ENCODE measurements around the gene TMEM205. TPM values are rescaled to one million over a fixed set of nuclear protein-coding genes. Genes with fewer than 3 reads are reported as not detected.
"Not testable (repeated sequence)": the region's sequence is repeated elsewhere in the genome, so short reads cannot be mapped to it uniquely, and the experiment has no call there.

Gene TMEM205
- total RNA-seq, 2 experiments from 2014 or later: 32.6 to 35.1 TPM

GRCh38 chr19:11365557-11366117 is 19.6 kb upstream of the TMEM205 start:
- POLR2A ChIA-PET: no interaction called here
- no peaks in the 10 kb centered on the region for H3K27me3 Mint-ChIP-seq
- peaks cover 3% of the 10 kb centered on the region for H3K36me3 Mint-ChIP-seq (ENCODE audit: low read depth)
- H3K4me3 Mint-ChIP-seq: no peak overlapping the region
- no peak overlapping the region for H3K27ac Mint-ChIP-seq
- no peak for DNase-seq
- no peaks in the 10 kb centered on the region for H3K9me3 Mint-ChIP-seq
- CTCF ChIA-PET: no interaction called here
- no peaks in the 10 kb centered on the region for H3K4me1 Mint-ChIP-seq

GRCh38 chr19:11364935-11365334 is 18.9 kb upstream of the TMEM205 start:
- Mint-ChIP-seq H3K9me3 (no peaks in the 10 kb centered on the region), H3K27me3 (no peaks in the 10 kb centered on the region), H3K27ac (no peak overlapping the region), H3K4me1 (no peaks in the 10 kb centered on the region), H3K4me3 (no peak overlapping the region), H3K36me3 (ENCODE audit: low read depth) (peaks cover 3% of the 10 kb centered on the region)
- no peak for DNase-seq
- ChIA-PET POLR2A (no interaction called here), CTCF (no interaction called here)

GRCh38 chr19:11364296-11364904 is 18.3 kb upstream of the TMEM205 start:
- DNase-seq: no peak
- Mint-ChIP-seq H3K27ac (no peak overlapping the region), H3K27me3 (no peaks in the 10 kb centered on the region), H3K36me3 (ENCODE audit: low read depth) (peaks cover 3% of the 10 kb centered on the region), H3K4me1 (no peaks in the 10 kb centered on the region), H3K9me3 (no peaks in the 10 kb centered on the region), H3K4me3 (no peak overlapping the region)
- CTCF ChIA-PET: no interaction called here
- POLR2A ChIA-PET: no interaction called here

- POLR2A ChIA-PET: no interaction called here
- H3K27me3 Mint-ChIP-seq: no peaks in the 10 kb centered on the region
These were observed 17.8 kb upstream of the TMEM205 start for GRCh38 chr19:11363881-11364280.

GRCh38 chr19:11361771-11362731 is 16.0 kb upstream of the TMEM205 start:
- H3K4me3 Mint-ChIP-seq: no peak overlapping the region
- POLR2A ChIA-PET: interaction anchor here (0.7 kb wide), 1 partner anchor 1277 kb away, joined by 3 read pairs; no protein-coding TSS in a partner anchor
- no peaks in the 10 kb centered on the region for H3K36me3 Mint-ChIP-seq (ENCODE audit: low read depth)

More at GRCh38 chr19:11363881-11364280, 17.8 kb upstream of the TMEM205 start:
- CTCF ChIA-PET: interaction anchor here (0.9 kb wide), 1 partner anchor 17 kb away, joined by 3 read pairs; no protein-coding TSS in a partner anchor
- no peaks in the 10 kb centered on the region for H3K9me3 Mint-ChIP-seq
- H3K4me1 Mint-ChIP-seq: no peaks in the 10 kb centered on the region
- no peak overlapping the region for H3K4me3 Mint-ChIP-seq
- no peak for DNase-seq
- H3K27ac Mint-ChIP-seq: no peak overlapping the region
- no peaks in the 10 kb centered on the region for H3K36me3 Mint-ChIP-seq (ENCODE audit: low read depth)

GRCh38 chr19:11361037-11361770 is 15.1 kb upstream of the TMEM205 start:
- Mint-ChIP-seq H3K27ac (no peak overlapping the region), H3K36me3 (ENCODE audit: low read depth) (no peaks in the 10 kb centered on the region), H3K4me1 (peaks cover 2% of the 10 kb centered on the region), H3K27me3 (peaks cover 3% of the 10 kb centered on the region), H3K9me3 (no peaks in the 10 kb centered on the region), H3K4me3 (no peak overlapping the region)
- no peak for DNase-seq
- POLR2A ChIA-PET: interaction anchor here (0.7 to 1.8 kb wide), 3 partner anchors 14 to 1277 kb away, joined by 3 to 5 read pairs (median 3); partner anchors contain the start of gene SWSAP1
- CTCF ChIA-PET: interaction anchor here (1.1 kb wide), 1 partner anchor 121 kb away, joined by 3 read pairs; no protein-coding TSS in a partner anchor

More at GRCh38 chr19:11361771-11362731, 16.0 kb upstream of the TMEM205 start:
- CTCF ChIA-PET: interaction anchor here (1.1 kb wide), 1 partner anchor 120 kb away, joined by 3 read pairs; no protein-coding TSS in a partner anchor
- no peak for DNase-seq
- no peaks in the 10 kb centered on the region for H3K9me3 Mint-ChIP-seq
- H3K4me1 Mint-ChIP-seq: no peaks in the 10 kb centered on the region
- H3K27me3 Mint-ChIP-seq: no peaks in the 10 kb centered on the region
- no peak overlapping the region for H3K27ac Mint-ChIP-seq

GRCh38 chr19:11359421-11359820 is 13.4 kb upstream of the TMEM205 start:
- ChIA-PET CTCF (interaction anchor here (0.7 kb wide), 1 partner anchor 123 kb away, joined by 3 read pairs; no protein-coding TSS in a partner anchor), POLR2A (interaction anchor here (1.8 kb wide), 1 partner anchor 16 kb away, joined by 5 read pairs; the partner anchor contains the start of gene SWSAP1)
- no peak overlapping the region for H3K27ac Mint-ChIP-seq
- H3K4me3 Mint-ChIP-seq: no peak overlapping the region
- DNase-seq: no peak
- H3K36me3 Mint-ChIP-seq (ENCODE audit: low read depth): no peaks in the 10 kb centered on the region
- peaks cover 9% of the 10 kb centered on the region for H3K27me3 Mint-ChIP-seq
- no peaks in the 10 kb centered on the region for H3K9me3 Mint-ChIP-seq
- H3K4me1 Mint-ChIP-seq: peaks cover 8% of the 10 kb centered on the region

DNA sequence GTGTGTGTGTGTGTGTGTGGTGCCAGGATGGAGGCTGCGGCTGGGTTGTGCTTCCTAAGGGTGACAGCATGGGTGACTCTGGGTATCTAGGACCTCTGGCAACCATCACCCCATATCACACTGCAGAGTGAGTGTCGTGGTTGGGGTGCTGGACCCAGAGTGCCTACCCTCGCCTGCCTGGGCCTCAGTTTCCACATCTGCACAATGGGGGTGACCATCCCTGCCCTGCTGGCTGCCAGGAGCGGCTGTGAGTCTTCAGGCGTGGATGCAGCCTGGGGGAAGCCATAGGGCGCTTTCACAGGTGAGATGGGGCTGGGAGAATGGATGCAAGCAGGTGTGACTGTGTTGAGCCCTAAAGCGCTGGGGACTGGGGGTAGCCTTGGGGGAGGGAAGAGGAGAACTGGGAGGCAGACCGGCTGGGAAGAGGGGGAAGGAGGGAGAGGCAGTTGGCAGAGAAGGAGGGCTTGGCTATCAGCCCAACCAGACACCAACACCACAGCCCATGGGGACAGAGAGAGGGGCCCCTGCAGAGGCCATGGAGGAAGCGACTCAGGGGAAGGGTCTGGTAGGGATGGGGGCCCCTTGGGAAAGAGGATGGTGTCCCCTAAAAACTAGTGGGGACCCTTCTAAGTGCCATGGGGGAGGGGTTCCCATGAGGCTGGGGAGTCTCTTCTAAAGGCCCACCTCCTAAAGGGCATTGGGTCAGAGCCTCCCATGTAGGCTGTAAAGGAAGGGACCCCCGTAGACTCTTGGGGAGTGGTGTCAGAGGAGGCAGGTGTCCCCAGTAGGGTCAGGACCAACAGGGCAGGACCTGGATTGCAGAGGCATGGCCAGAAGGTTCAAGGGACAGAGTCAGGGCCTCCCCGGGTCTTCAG is 10.8 kb upstream of the TMEM205 start:
- H3K9me3 Mint-ChIP-seq: no peaks in the 10 kb centered on the region
- peaks cover 9% of the 10 kb centered on the region for H3K27me3 Mint-ChIP-seq
- CTCF ChIA-PET: no interaction called here
- peaks cover 8% of the 10 kb centered on the region for H3K4me1 Mint-ChIP-seq
- no peak overlapping the region for H3K27ac Mint-ChIP-seq
- no peak overlapping the region for H3K4me3 Mint-ChIP-seq
- H3K36me3 Mint-ChIP-seq (ENCODE audit: low read depth): no peaks in the 10 kb centered on the region
- no peak for DNase-seq
- POLR2A ChIA-PET: no interaction called here

DNA sequence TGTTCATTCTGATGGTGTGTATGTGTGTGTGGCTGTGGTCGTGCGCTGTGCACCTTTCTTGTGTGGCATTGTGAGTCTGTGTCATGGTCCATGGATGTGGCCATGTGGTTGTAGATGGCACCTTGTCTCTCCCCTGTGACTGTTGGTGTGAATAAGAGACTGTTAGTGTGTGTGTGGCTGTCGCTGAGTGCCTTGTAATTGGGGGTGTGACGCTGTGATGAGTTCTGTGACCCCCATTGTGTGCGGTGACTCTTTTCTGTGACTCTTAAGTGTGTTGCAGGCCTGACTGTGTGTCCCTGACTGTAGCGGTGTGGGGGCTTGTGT is 10.0 kb upstream of the TMEM205 start:
- Mint-ChIP-seq H3K27me3 (peaks cover 9% of the 10 kb centered on the region), H3K4me1 (peaks cover 8% of the 10 kb centered on the region), H3K27ac (no peak overlapping the region), H3K9me3 (no peaks in the 10 kb centered on the region), H3K36me3 (ENCODE audit: low read depth) (no peaks in the 10 kb centered on the region), H3K4me3 (peak overlapping the region; percentile 50)
- no peak for DNase-seq
- POLR2A ChIA-PET: no interaction called here
- CTCF ChIA-PET: no interaction called here

DNA sequence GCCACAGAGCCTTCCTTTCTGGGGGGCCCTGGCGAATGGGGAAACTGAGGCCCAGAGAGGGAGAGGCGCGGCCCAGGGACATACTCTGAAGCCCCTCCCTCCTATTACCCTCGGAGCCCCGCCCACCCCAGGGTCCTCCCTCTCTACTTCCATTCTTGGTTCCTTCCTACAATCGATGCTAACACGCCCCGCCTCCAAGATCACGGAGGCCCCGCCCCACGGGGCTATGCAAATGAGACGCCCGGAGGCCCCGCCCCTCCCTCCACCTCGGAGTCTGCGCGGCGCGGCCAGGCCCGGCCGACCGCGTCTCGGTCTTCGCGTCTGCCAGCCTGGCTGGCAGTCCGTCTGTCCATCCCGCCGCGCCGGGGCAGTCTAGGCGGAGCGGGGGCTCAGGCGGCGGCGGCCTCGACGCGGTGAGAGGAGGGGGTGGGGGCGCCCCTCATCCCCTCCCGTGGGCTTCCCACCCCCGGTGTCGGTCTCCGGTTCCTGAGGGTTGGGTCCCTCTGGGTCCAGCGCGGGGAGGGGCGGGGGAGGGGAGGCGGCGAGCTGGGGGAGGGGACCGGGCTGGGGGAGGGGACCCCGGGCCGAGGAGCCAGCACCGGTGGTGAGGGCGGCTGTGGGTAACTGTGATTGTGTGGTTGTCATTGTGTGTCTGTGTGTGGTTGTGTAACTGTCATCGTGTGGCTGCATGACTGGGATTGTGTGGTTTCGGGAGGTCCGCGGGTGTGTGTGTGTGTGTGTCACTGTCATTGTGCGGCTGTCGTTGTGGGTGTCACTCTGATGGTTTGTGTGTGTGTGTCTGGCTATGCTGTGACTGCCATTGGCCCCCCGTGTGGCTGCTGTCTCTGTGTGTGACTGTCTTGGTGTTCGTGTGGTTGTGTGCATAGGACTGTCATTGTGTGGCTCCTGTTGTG is 9.3 kb upstream of the TMEM205 start, which contains the start of gene PLPPR2:
PLPPR2 (plus strand) TSS at position 273 of the 914 bp plus-strand sequence. CDS start 2,242 bp downstream, outside the sequence.
- no peaks in the 10 kb centered on the region for H3K36me3 Mint-ChIP-seq (ENCODE audit: low read depth)
- H3K27me3 Mint-ChIP-seq: peaks cover 9% of the 10 kb centered on the region
- peak; percentile 84 for DNase-seq
- POLR2A ChIA-PET: no interaction called here
- peak within 1 kb of the TSS; percentile 50 for H3K4me3 Mint-ChIP-seq
- CTCF ChIA-PET: no interaction called here
- H3K27ac Mint-ChIP-seq: no peak within 1 kb of the TSS
- peaks cover 8% of the 10 kb centered on the region for H3K4me1 Mint-ChIP-seq
- no peaks in the 10 kb centered on the region for H3K9me3 Mint-ChIP-seq

- POLR2A ChIA-PET; H3K27ac Mint-ChIP-seq; H3K27me3 Mint-ChIP-seq; H3K36me3 Mint-ChIP-seq (ENCODE audit: low read depth); H3K9me3 Mint-ChIP-seq; H3K4me1 Mint-ChIP-seq; H3K4me3 Mint-ChIP-seq; CTCF ChIA-PET; DNase-seq: not testable (repeated sequence)
These were observed 8.0 kb upstream of the TMEM205 start for GRCh38 chr19:11354102-11354501.
